ENCODE measurements around the gene OSM.

DNA sequence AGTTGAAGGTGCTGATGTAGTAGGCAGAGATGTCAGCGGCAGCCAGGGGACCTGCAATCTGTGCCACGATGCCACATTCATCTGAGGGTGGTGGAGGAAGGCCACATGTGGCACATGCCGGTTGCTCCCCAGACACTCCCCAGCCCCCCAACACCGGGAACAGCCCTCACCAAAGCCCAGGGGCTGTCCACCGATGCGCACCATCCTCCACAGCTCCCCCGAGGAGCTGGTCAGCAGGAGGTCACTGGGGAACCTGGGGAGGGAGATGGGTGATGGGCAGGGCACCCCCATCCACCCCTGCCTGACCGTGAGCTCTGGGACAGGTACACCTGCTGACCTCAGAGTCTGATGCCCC, 19.2 kb upstream of the OSM start:
- TF ChIP-seq POLR2A (IDR thresholded peaks at IDR 0.05) = no peak
- TF ChIP-seq, protein P1, sequence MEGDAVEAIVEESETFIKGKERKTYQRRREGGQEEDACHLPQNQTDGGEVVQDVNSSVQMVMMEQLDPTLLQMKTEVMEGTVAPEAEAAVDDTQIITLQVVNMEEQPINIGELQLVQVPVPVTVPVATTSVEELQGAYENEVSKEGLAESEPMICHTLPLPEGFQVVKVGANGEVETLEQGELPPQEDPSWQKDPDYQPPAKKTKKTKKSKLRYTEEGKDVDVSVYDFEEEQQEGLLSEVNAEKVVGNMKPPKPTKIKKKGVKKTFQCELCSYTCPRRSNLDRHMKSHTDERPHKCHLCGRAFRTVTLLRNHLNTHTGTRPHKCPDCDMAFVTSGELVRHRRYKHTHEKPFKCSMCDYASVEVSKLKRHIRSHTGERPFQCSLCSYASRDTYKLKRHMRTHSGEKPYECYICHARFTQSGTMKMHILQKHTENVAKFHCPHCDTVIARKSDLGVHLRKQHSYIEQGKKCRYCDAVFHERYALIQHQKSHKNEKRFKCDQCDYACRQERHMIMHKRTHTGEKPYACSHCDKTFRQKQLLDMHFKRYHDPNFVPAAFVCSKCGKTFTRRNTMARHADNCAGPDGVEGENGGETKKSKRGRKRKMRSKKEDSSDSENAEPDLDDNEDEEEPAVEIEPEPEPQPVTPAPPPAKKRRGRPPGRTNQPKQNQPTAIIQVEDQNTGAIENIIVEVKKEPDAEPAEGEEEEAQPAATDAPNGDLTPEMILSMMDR (IDR thresholded peaks at IDR 0.05) = no peak

Measured in body of pancreas (tissue), 4 donors.